ENCODE measurements around the gene MBLAC1.
A peak's percentile ranks its signal among the peaks of the same experiment; 100 is the strongest.

The MBLAC1 gene

DNA sequence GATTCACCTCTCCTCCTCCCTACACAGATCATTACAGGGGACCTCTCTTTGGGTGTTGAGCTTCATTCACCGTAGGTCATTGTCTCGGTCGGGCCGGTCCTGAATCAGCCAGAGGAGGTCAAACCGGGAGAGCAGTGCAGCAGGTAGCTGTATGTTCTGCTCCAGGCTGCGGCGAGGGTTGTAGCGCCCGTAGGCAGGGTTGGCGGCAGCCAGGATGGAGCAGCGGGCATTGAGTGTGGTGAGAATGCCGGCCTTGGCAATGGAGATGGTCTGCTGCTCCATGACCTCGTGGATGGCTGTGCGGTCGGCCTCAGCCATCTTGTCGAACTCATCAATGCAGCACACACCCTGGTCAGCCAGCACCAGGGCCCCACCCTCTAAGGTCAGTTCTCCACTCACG lies 31.1 kb upstream of the MBLAC1 start:
- H3K4me3 ChIP-seq (replicated peaks; ENCODE audit: low read depth, low read length), result no peak overlapping the region
- TF ChIP-seq, protein P1, sequence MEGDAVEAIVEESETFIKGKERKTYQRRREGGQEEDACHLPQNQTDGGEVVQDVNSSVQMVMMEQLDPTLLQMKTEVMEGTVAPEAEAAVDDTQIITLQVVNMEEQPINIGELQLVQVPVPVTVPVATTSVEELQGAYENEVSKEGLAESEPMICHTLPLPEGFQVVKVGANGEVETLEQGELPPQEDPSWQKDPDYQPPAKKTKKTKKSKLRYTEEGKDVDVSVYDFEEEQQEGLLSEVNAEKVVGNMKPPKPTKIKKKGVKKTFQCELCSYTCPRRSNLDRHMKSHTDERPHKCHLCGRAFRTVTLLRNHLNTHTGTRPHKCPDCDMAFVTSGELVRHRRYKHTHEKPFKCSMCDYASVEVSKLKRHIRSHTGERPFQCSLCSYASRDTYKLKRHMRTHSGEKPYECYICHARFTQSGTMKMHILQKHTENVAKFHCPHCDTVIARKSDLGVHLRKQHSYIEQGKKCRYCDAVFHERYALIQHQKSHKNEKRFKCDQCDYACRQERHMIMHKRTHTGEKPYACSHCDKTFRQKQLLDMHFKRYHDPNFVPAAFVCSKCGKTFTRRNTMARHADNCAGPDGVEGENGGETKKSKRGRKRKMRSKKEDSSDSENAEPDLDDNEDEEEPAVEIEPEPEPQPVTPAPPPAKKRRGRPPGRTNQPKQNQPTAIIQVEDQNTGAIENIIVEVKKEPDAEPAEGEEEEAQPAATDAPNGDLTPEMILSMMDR (IDR thresholded peaks at IDR 0.05; ENCODE audit: low read depth, low read length, missing control alignments), result no peak

DNA sequence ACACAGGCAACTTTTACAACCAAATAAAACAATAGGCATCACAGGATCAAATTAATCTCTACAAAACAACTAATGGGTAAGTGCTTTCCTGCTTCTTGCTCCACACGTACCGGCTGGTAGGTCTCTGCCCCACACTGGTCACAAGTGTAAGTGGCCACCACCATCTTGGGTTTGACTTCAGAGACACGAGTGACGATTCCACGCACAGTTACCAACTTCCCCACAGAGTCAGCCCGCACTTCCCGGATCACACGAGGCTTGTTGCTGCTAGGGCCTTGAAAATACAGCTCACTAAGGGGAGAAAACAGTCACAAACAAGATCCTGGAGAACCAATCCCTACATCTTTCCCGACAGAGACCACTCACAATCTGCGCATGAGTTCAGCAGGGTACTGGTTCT lies 27.9 kb upstream of the MBLAC1 start:
- TF ChIP-seq, protein P1 (IDR thresholded peaks at IDR 0.05; ENCODE audit: low read depth, low read length, missing control alignments), result no peak
- peak overlapping the region; percentile 92 for H3K4me3 ChIP-seq (replicated peaks; ENCODE audit: low read depth, low read length)
- no peak for DNase-seq (ENCODE audit: extremely low read depth, low read depth)

More for the DNA sequence above, 31.1 kb upstream of the MBLAC1 start:
- DNase-seq (ENCODE audit: extremely low read depth, low read depth), result no peak

DNA sequence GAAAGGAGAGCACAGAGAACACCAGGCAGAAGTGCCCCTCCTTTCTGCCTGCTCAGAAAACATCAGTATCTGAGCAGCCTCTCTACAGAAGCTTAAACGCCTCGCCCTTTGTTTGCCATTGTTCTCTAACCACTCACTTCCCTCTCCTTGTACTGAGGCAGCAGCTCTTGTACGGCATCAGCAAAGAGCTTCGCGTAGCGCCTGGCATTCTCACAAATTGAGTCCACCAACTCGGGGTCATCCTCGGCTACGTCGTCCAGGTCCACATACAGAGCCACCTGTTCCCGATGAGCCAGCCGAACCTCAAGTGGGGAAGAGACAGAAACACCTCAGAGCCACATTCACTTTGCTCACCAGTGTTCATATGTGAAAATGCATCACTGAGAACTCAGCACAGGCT lies 27.3 kb upstream of the MBLAC1 start:
- H3K4me3 ChIP-seq (replicated peaks; ENCODE audit: low read depth, low read length), result peak overlapping the region; percentile 92
- TF ChIP-seq, protein P1 (IDR thresholded peaks at IDR 0.05; ENCODE audit: low read depth, low read length, missing control alignments), result no peak
- no peak for DNase-seq (ENCODE audit: extremely low read depth, low read depth)

DNA sequence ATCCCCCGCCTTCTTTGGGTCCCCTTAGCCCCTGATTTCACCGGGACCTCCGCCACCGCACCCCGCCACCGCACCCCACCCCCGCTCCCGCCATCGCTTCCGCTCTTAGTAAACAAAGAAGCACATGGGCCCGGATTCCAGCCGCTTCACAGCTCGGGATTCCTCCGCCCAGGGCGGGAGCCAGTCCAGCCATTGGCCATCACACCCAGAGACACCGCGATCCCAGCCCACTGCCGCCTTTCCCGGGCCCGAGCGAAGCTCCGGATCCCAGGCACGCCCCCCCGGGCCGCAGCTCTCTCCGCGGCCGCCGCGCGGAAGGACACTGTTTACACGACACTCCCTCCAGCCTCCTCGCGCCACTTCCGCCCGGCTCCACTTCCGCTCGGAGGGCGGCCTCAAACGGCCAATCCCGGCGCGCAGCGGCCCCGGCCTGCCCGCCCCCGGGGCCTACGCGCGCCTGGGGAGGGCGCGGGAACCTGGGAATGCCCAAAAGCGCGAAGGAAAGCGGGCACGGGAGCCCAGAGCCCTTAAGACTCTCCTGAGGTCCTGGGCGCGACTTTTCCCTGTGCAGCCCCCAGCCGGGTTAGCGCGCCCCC lies 26.2 kb upstream of the MBLAC1 start:
- peak overlapping the region; percentile 92 for H3K4me3 ChIP-seq (replicated peaks; ENCODE audit: low read depth, low read length)
- peak; percentile 78 for DNase-seq (ENCODE audit: extremely low read depth, low read depth)
- TF ChIP-seq, protein P1 (IDR thresholded peaks at IDR 0.05; ENCODE audit: low read depth, low read length, missing control alignments), result no peak

DNA sequence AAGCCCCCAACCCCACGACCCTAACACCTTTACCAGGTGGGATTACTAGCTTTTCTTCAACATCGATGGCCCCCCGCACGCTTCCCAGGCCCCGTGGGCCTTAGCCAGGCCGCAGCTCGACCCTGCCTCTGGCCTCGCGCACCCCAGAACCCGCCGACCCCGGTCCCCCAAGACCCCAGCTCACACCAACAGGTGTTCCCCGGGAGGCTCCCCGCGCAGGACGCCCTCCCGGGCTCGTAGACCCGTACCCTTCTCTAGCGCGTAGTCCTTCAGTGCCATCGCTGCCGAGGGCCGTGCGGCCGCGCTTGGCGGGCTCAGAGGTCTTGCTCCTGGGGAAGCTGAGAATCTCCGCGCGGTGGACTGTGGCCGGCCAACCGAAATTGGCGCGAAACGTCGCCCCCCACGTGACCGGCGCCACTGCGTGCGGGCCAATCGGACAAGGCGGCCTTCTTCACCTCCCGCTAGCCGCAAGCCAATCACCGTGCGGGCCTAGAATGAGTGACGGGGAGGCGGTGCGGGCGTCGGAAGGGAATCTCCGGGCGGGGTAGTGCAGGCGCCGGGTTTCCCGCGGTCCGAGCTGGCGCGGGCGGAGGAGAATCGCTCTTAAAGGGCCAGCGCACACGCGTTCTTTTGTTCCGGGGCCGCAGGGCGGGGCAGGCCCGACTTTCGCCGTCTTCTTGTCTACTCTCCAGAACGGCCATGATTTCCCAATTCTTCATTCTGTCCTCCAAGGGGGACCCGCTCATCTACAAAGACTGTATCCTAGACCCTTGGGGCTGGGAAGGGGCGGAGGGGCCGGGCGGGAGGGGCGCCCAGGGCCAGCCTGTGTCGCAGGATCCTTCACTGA lies 25.5 kb upstream of the MBLAC1 start, which contains the start of the genes AP4M1 and MCM7:
Gene AP4M1, plus strand, starts transcription at position 628 of the 847 bp plus-strand sequence. Its CDS starts 72 bp downstream, at position 700.
Gene MCM7, minus strand, starts transcription at position 382 of the 847 bp plus-strand sequence. Its CDS starts 103 bp downstream, at position 279.
- H3K4me3 ChIP-seq (replicated peaks; ENCODE audit: low read depth, low read length), result peak within 1 kb of the TSS; percentile 92
- TF ChIP-seq, protein P1 (IDR thresholded peaks at IDR 0.05; ENCODE audit: low read depth, low read length, missing control alignments), result no peak
- DNase-seq (ENCODE audit: extremely low read depth, low read depth), result peak; percentile 91

DNA sequence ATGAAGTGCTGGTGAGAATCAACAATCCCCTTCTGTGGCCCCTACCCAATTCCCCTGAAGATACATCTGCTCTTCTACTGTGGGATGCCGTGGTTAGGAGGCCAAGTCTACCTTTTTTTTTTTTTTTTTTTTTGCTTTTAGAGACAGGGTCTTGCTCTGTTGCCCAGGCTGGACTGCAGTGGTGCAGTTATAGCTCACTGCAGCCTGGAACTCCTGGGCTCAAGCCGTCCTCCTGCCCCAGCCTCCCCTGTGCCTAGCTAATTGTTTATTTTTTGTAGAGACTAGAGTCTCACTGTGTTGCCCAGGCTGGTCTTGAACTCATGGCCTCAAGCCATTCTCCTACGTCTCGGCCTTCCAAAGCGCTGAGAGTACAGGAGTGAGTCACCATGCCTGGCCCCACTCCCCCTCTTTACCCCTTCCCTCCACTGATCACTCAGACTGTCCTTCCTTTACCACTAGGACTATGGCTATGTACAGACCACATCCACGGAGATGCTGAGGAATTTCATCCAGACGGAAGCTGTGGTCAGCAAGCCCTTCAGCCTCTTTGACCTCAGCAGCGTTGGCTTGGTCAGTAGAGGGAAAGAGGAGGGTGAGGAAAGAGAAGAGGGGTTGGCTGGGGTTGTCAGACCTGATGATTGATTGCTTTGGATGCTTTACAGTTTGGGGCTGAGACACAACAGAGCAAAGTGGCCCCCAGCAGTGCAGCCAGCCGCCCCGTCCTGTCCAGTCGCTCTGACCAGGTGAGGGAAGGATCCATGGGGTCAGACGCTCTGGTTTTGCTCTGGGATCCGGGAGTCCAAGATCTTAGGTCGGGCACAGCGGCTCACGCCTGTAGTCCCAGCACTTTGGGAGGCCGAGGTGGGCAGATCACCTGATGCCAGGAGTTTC lies 23.6 kb upstream of the MBLAC1 start:
- DNase-seq (ENCODE audit: extremely low read depth, low read depth), result no peak
- H3K4me3 ChIP-seq (replicated peaks; ENCODE audit: low read depth, low read length), result peak overlapping the region; percentile 92
- TF ChIP-seq, protein P1 (IDR thresholded peaks at IDR 0.05; ENCODE audit: low read depth, low read length, missing control alignments), result no peak

Data from HFF-Myc (cell line).